ENCODE measurements around the gene TSSK2. TPM values are rescaled to one million over a fixed set of nuclear protein-coding genes. Genes with fewer than 3 reads are reported as not detected.

TSSK2 gene
- total RNA-seq, 2 experiments from 2014 or later: not detected

DNA sequence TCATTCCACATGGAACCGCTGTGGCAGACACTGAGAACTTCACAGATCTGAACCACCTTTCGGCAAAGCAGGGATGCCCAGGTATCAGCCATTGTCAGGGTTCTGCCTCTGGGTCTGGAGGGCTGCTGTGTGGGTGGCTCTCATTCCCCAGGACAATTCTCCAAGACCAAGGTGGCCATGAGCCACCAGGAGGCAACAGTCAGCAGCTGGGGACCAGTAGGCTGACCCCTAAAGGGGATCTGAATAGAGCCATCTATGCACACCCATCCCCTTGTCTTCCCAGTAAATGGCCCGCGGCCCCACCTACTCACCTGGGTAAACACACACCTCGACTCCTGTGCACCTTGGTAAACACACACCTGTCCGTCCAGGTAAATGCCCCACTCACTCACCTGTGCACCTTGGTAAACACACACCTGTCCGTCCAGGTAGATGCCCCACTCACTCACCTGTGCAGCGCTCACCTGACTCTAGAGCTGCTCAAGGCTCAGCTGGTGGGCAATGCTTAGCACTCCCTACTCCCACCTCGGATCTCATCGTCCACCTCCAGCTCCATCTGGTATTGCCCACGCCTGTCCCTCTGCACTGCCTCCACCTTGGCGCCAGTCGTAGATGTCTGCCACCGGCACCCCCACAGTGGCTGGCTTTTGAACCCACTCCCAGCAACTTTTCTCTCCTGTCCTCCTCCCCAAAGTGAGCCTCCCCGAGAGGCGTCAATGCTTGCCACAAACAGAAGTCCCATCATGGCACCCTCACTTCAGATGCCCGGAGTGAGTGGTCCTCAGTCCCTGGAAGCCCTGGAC is 37.2 kb downstream of the TSSK2 start:
- H3K27ac ChIP-seq (ENCODE audit: low read depth, low read length, poor library complexity, severe bottlenecking): no peak overlapping the region
- no peak overlapping the region for H3K4me2 ChIP-seq (ENCODE audit: low read length)
- peaks cover 17% of the 10 kb centered on the region for H3K79me2 ChIP-seq (ENCODE audit: insufficient read depth, low read depth, low read length)
- POLR2A ChIA-PET: no interaction called here
- CTCF ChIA-PET (ENCODE audit: unreplicated experiment): no interaction called here
- H3K36me3 ChIP-seq (ENCODE audit: insufficient read depth, low read length): no peaks in the 10 kb centered on the region
- intact Hi-C loops (cut with micrococcal nuclease; ENCODE audit: unreplicated experiment): no loop called here
- H4K20me1 ChIP-seq (ENCODE audit: insufficient read depth, low read length): 0 out of 2 replicates have a peak, but pooled peaks cover 5% of the 10 kb centered on the region
- no peaks in the 10 kb centered on the region for H3K9me2 ChIP-seq (ENCODE audit: insufficient read depth, low read length)
- no peak overlapping the region for H3K4me3 ChIP-seq (ENCODE audit: low read depth, low read length, poor library complexity, severe bottlenecking)
- no peak overlapping the region for H2AFZ ChIP-seq (ENCODE audit: low read length)
- peaks cover 11% of the 10 kb centered on the region for H3K4me1 ChIP-seq (ENCODE audit: insufficient read depth, low read length, poor library complexity, severe bottlenecking)
- BruUV-seq (replicated peaks): no TSS peak
- no peak for DNase-seq (ENCODE audit: low spot score)
- no peaks in the 10 kb centered on the region for H3K9me3 ChIP-seq (ENCODE audit: low read length)
- TF ChIP-seq CTCF (conservative IDR thresholded peaks at IDR 0.05; ENCODE audit: low read length) (0 out of 2 replicates have a peak, but pooled peaks have one; percentile 11), EZH2phosphoT487 (IDR thresholded peaks at IDR 0.05; ENCODE audit: borderline replicate concordance, low read depth, low read length) (no peak)

DNA sequence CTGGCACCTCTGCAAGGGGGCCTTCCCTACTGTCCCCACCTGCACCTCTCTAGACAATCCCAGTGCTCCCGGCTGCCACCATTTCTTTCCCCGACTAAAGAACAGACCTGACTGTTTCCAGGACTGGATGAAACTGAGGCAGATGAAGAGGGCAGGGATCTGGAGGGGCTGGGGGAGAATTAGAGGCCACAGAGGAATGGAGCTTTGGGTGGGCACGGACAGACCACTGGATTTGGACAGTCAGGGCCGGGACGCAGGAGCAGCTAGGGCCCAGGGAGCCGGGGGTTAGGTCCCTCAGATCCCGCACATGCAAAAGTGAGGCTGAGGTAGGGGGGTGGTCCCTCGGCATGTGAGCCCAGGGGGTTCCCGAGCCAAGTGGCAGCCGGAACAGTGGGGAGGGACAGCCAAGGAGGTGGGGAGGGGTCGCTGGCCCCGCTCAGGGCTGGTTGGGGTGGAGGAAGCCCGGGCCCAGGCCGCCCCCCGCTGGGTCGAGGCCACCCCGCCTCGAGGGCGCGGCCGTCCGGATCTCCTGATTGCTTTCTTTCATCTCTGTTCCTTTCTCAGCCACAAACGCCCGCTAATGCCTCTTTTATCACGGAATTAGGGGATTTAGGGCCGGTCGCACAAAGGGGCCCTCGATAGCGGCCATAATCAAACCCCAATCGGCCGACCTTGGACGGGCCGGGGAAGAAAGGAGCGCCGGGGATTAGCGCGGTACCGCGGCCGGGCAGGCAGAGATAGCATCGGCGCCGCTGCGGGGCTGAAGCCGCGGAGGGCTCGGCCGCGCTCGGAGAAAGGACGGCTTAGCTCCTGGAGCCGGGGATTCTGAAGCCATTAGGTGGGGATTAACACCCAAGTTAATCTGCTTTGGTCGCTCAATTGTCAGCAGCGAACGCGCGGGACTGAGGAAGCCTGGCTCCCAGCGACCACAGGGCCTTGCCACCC is 38.2 kb downstream of the TSSK2 start:
- DNase-seq (ENCODE audit: low spot score): no peak
- no TSS peak for BruUV-seq (replicated peaks)
- POLR2A ChIA-PET: no interaction called here

More for the DNA sequence above, 38.2 kb downstream of the TSSK2 start:
- H3K4me2 ChIP-seq (ENCODE audit: low read length): no peak overlapping the region
- 0 out of 2 replicates have a peak, but pooled peaks cover 5% of the 10 kb centered on the region for H4K20me1 ChIP-seq (ENCODE audit: insufficient read depth, low read length)
- no peaks in the 10 kb centered on the region for H3K36me3 ChIP-seq (ENCODE audit: insufficient read depth, low read length)
- peaks cover 23% of the 10 kb centered on the region for H3K79me2 ChIP-seq (ENCODE audit: insufficient read depth, low read depth, low read length)
- H3K9me2 ChIP-seq (ENCODE audit: insufficient read depth, low read length): no peaks in the 10 kb centered on the region
- peaks cover 21% of the 10 kb centered on the region for H3K4me1 ChIP-seq (ENCODE audit: insufficient read depth, low read length, poor library complexity, severe bottlenecking)
- intact Hi-C loops (cut with micrococcal nuclease; ENCODE audit: unreplicated experiment): no loop called here
- TF ChIP-seq CTCF (conservative IDR thresholded peaks at IDR 0.05; ENCODE audit: low read length): no peak
- no peak for TF ChIP-seq EZH2phosphoT487 (IDR thresholded peaks at IDR 0.05; ENCODE audit: borderline replicate concordance, low read depth, low read length)
- H3K27ac ChIP-seq (ENCODE audit: low read depth, low read length, poor library complexity, severe bottlenecking): no peak overlapping the region
- no peaks in the 10 kb centered on the region for H3K9me3 ChIP-seq (ENCODE audit: low read length)
- H3K4me3 ChIP-seq (ENCODE audit: low read depth, low read length, poor library complexity, severe bottlenecking): no peak overlapping the region
- CTCF ChIA-PET (ENCODE audit: unreplicated experiment): no interaction called here
- no peak overlapping the region for H2AFZ ChIP-seq (ENCODE audit: low read length)
